GM15510 (cell line): ENCODE data around the gene ARHGAP44.

ENCODE experiments used
- POLR2A ChIP-seq: IDR thresholded peaks from 3 replicates; pipeline ENCODE4 v1.6.1; 2011; ENCODE audit warnings: borderline replicate concordance; ENCODE audit not compliant: insufficient read length; ENCODE audit errors: extremely low read depth

The ARHGAP44 gene

DNA sequence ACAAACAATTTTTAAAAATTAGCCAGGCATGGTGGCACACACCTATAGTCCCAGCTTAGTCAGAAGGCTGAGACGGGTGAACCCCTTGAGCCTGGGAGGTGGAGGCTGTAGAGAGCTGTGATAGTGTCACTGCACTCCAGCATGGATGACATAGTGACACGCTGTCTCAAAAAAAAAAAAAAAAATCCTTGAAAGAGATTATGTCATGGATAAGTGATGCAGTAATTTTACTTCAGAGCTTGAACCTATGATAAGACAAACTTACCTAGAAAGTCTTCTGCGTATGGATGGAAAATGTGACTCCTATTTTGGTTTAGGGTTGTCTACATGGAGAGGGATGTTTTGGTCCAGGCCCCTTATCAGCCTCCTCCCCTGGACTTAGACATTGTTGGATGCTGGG, 176.7 kb downstream of the ARHGAP44 start:
- TF ChIP-seq POLR2A: no peak

DNA sequence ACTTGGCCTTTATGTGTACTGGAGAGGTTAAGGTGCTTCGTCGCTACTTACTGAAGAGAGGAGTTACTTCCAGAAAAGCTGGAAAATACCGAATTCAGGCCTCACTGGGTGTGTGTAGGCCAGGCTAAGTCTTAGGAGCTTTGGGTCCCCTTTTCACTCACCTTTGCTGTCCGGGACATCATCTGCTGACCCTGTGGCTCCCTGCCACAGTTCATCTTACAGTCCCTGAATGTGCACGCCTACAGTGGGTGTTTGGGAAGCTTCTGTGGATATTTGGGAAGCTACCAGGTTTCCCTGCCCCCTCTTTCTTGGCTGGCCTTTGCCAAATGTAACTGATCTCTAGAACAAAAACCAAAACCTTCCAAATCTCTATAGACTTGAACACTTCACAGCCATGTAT, 177.1 kb downstream of the ARHGAP44 start:
- TF ChIP-seq POLR2A: no peak

DNA sequence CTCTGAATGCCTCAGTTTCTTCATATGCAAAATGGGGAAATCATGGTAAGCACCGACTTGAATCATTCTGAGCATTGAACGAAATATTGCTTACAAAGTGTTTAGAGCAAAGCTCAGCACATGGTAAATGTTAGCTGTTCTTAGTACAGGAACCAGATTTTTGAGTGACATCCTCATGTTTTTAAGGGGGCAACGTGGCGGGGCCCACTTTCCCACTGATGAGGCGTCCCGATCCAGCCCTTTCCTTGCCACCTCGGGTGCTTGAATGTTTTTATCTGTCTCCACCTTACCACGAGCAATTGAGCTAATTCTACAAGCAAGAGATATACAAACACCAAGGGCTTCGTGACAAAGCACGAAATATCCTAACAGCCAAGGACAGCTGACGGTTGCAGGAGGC, 178.7 kb downstream of the ARHGAP44 start:
- TF ChIP-seq POLR2A: no peak

DNA sequence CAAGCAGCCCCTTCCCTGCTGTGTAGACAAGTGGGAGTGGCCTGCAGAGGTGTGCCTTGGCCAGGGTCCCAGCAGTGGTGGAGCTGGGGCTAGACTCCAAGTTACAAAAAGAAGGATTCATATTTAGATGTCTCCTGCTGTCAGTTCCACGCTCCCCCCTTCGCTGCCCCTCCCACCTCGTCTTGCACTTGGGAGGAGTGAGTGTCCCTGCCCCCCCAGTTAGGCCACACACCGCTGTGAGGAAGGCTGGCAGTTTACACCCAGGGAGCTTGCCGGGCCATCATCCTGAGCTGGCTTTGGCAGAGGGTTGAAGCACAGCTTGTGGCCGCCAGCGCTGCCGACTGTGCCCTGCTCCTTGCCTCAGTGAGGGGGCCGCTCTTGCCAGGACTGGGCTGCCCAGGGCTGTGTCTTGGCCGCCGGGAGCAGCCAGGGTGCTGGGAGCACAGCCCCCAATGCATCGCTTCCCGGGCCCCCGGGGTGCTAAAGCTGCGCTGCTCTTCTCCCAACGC, 184.3 kb downstream of the ARHGAP44 start:
- no peak for TF ChIP-seq POLR2A

DNA sequence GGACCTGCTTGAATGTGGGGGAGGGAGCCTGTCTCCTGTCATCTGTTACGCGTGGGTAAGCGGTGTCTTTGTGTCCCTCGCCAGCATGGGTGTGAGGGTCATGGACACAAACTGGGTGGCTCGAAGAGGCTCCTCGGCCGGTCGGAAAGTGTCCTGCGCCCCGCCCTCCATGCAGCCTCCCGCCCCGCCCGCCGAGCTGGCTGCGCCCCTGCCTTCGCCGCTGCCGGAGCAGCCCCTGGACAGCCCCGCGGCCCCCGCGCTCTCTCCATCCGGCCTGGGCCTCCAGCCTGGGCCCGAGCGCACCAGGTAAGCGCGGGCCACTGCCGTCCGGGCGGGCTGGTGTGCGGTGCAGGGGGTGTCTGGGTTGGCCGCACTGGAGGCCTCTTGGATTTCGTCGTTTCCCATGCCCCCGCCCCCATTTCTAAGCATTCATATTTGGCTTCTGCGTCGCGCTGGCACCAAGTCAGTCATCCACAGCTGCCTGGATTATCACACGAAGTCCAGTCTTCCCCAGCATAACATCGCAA, 184.8 kb downstream of the ARHGAP44 start:
- TF ChIP-seq POLR2A: no peak

DNA sequence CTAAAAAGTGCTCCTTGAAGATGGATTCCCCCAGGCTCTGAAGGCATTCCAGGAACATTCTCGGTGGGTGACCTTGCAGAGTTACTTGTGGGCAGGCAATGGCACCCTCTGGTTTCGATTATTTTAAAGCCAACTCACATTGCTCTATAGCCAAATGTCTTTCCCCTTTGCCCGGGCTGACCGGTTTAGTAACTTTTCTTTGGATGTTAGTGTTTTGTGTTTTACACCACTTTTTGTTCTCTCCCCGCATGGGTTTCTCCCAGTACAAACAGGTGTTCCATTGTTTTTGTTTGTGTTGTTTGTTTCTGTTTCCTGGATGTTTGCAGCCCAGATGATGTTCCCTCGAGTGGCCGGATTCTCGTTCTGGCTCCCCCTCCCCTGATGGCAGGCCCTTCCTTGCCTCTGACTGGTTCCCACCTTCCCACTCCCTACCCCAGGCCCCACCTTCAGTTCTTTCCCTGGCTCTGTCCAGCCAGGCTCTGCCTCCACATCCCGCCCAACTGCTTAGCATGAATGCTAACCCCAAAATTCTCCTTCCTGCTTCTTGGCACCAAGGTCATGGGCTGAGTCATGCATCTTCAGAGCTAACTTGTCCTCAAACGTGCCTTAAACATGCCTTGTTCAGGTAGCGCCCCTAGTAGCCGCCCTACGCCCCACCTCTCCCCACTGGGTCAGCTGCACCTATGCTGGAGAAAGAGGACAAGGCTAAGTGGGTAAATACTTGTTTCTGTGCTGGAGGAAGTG, 187.9 kb downstream of the ARHGAP44 start:
- no peak for TF ChIP-seq POLR2A

DNA sequence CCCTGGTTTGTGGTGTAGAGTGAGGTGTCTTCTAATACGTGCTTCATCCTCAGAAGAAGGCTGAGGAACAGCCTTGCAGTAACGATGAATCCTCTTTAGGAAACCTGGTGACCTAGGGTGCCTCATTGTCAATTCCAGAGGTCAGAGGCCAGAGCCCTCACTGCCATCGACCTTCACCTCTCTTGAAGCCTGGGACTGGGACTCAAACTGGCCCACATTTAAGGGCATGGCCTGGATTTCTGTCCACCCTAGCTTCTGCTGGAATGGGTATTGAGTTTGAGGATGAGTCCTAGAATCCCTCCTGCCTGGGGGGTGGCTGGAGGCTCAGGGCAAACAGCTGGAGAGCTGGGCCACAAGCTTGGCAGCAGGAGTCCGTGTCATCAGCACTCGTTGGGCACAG, 189.9 kb downstream of the ARHGAP44 start:
- TF ChIP-seq POLR2A: no peak

DNA sequence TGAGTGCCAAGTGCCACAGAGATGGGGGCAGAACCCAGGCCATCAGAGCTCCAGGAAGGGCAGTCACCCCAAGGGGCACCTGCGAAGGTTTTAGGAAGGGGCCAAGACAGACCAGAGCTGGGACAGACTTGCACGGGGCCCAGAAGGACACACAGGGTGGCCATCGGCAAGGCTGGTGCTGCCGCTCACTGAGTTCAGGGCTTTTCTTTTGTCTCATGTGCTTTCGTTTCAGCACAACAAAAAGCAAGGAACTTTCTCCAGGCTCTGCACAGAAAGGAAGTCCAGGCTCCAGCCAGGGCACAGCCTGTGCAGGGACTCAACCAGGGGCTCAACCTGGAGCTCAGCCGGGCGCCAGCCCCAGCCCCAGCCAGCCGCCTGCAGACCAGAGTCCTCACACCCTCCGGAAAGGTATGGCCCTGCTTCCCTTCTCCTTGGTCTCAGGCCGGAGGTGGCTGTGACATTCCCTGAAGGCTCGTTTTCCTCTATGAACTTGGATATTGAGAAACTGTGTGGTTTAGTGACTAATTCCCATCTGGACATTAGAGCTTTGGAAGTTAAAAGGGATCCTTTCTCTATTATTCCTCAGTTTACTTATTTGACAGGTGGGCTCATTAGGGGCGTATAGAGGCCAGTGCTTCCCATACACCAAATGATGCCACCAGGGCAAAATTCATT, 190.7 kb downstream of the ARHGAP44 start:
- no peak for TF ChIP-seq POLR2A

DNA sequence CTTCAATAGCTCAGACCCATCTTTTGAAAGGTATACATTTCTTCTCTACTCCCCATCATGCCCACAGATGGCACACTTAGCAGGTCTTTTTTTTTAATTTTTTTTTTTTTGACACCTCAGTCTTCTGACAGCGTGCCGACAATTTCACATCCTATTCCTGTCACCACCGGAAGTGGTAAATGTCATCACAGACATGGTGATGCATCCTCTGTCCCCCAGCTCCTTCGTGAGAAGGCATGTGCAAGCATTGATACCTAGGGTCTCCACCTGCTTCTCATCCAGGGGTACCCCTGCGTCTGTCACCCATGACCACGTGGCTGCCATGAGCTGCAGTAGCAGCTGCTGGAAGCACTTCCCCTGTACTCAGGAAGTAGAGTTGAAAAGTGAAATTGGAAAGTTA, 192.9 kb downstream of the ARHGAP44 start:
- no peak for TF ChIP-seq POLR2A

DNA sequence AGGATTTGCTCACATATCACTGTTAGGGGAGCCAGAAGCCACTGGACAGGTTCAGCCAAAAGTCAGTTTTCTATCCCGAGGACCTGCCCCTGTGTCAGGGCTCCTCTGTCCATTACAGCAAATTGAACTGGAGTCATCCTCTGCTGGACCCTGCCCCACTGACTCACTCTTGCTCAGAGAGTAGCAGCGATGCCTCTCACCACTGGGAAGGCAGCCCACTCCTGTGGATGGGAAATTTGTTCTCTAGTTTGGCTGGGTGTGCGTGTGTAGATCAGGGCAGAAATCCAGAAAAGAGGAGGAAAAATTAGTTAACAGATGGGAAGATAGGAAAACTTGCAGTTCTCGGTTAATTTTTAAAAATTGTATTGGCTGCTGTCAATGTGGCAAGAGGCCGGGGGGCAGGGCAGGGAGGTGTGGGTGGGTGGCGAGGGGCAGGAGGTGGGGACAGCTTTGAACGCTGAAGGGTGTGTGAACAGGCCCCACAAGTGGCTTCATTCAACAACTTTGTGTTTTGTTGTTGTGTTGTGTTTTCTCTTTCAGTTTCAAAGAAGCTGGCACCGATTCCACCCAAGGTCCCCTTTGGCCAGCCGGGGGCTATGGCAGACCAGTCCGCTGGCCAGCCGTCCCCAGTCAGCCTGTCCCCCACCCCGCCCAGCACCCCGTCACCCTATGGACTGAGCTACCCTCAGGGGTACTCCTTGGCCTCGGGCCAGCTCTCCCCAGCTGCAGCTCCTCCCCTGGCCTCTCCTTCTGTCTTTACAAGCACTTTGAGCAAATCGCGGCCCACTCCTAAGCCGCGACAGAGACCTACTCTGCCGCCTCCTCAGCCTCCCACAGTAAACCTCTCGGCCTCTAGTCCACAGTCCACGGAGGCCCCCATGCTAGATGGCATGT, 194.9 kb downstream of the ARHGAP44 start:
- no peak for TF ChIP-seq POLR2A

DNA sequence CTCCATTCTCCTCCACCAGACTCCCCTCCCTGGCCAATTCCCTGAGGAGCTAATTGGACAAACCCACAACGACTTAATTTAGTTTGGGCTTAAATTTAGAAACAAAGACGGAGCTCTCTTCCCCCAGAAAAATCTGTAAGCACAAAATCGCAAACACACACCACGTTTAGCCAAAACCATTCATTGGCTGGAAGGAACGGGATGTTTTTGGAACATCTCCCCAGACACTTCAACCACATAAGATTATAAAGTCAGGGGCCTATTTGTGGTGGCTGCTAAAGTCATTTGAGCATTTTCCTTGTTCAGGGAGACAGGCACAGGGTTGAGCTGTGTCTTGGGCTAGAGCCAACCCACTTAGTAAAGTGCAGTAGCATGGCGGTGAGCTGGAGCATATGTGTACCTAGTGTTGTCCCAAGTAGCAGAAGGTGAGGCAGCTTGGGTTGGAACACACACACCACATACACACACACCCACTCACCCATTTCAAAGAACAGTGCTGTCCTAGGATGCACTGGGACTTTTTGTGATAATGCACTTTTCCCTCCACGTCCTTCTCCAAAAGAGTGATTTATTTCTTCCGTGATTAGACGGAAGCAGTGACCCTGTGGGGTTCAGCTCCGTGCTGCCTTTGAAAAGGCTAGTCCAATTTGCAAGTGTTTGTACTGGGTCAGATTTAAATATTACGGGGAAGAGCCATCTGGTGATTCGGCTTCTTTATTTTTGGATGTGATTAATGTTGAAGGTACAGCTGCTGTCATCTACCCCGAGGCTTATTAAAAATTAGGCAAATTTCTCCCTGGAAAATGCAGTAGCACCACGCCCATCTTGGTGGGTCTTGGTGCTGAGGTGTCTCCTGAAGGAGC, 196.4 kb downstream of the ARHGAP44 start:
- no peak for TF ChIP-seq POLR2A

DNA sequence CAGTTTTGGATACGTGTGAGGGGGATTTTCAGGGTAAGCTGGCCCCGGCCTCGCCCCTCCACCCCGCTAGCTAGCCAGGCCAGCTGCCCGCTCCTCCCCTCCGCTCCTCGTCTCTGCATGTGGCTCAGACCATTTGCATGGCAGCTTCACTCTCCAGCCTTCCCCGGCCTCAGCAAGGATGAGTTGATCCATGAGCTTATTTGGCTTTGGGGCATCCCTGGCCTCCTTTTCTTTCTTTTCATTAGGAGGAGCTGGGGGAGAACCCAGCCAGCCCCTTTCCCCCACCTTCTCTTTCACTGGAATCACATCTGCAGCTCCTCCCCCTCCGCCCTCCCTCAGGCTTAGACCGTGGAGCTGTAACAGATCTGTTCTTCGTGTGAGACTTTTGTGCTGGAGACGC, 197.8 kb downstream of the ARHGAP44 start:
- TF ChIP-seq POLR2A: no peak

DNA sequence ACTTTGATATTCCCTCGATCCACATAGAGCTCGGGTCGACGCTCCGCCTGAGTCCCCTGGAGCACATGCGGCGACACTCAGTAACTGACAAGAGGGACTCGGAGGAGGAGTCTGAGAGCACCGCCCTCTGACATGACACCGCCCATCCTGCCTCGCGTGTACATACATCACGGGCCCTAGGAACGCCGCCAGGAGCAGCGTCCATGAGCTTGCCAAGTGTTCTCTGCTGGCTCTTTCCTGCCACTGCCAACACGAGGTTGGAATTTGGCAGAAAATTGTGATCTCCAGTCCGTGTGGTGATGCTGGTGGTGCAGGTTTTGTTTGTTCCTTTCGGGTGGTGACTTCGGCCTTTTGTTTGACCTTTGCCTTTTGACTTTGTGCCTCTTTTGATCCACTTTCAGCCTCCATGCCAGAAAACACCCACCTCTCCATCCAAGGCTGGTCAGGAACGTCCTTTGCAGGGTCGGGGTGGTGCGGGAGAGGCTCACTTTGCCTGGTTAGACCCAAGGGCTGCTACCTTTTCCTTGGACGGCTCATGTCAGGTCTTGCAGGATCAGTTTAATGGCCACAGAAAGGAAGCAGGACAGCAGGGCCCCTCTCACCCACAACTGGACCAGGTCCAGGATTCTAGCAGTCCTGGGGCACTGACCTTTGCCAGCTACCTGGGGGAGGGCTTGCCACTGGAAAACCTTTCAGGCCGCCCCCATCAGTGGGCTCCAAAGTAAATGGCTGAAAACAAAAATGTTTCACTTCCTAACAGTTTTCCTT, 200.9 kb downstream of the ARHGAP44 start:
- TF ChIP-seq POLR2A: no peak
